Stomach (tissue), 9 donors: ENCODE results near the gene OTUD5. TPM values are rescaled to one million over a fixed set of nuclear protein-coding genes. Genes with fewer than 3 reads are reported as not detected.
"Not testable (repeated sequence)": the region's sequence is repeated elsewhere in the genome, so short reads cannot be mapped to it uniquely, and the experiment has no call there.

Source experiments
- DNase-seq, 2 donors: peaks; one replicate each; pipeline versions ENCODE4 v3.0.0 to v3.0.0-alpha.2; 2013 to 2019
- H3K27ac ChIP-seq, 5 donors: fragments of 200-600 bp in 4 of 5; sonication (generic) in 4 of 5; one replicate each; pipeline ENCODE4 v1.5.1; 2013 to 2019; ENCODE audit warnings: mild to moderate bottlenecking in 1 of 5, moderate library complexity in 1 of 5
- H3K27me3 ChIP-seq, 3 donors: fragments of 200-600 bp; sonication (generic); one replicate each; pipeline ENCODE4 v1.5.1; 2017 to 2019; ENCODE audit warnings: mixed run types in 1 of 3
- H3K36me3 ChIP-seq, 4 donors: fragments of 200-600 bp; sonication (generic); 1 replicate in 3 of 4; 2 replicates in 1 of 4; pipeline ENCODE4 v1.5.1; 2016 to 2019
- H3K4me1 ChIP-seq, 4 donors: fragments of 200-600 bp; sonication (generic); one replicate each; pipeline ENCODE4 v1.5.1; 2016 to 2019
- H3K4me3 ChIP-seq, 4 donors: fragments of 200-600 bp; sonication (generic) in 3 of 4; one replicate each; pipeline ENCODE4 v1.5.1; 2016 to 2019; ENCODE audit warnings: mild to moderate bottlenecking in 1 of 4
- H3K9me3 ChIP-seq, 4 donors: fragments of 200-600 bp; sonication (generic); one replicate each; pipeline ENCODE4 v1.5.1; 2016 to 2019
- EP300 ChIP-seq: sonication (generic); formaldehyde crosslinking; IDR thresholded peaks from one replicate; pipeline ENCODE4 v1.6.1; 2017; ENCODE audit warnings: antibody characterized with exemption
- POLR2A ChIP-seq, 4 donors: fragments of 450-650 bp; IDR thresholded peaks; one replicate each; pipeline ENCODE4 v1.6.1; 2016; ENCODE audit warnings: antibody characterized with exemption in 4 of 4, control low read depth in 2 of 4, mild to moderate bottlenecking in 1 of 4, moderate library complexity in 1 of 4
- POLR2AphosphoS5 ChIP-seq, 3 donors: sonication (generic); formaldehyde crosslinking; IDR thresholded peaks; one replicate each; pipeline ENCODE4 v1.6.1; 2016; ENCODE audit warnings: antibody characterized with exemption in 3 of 3
- WGBS, 5 donors: extraction: QIAGEN DNeasy Blood & Tissue Kit in 3 of 5; methylation state at CpG; one replicate each; pipeline versions ENCODE4 v1.1.5 to v1.1.7; 2013 to 2018; 5-methylcytosine and 5-hydroxymethylcytosine counted together
- intact Hi-C: fragments of 100-400 bp; cut with DNase I; formaldehyde crosslinking; loops from one replicate; pipeline ENCODE4 v1.15.1; 2023; ENCODE audit warnings: low total_unique reads
- polyA plus RNA-seq, 3 donors: library from polyadenylated mRNA; stranded (reverse); fragments of 200-250 nt; gene quantifications; one replicate each; pipeline ENCODE4 v1.2.3, GENCODE V29; 2013
- small RNA-seq, 4 donors: library from RNA; depleted of rRNA; stranded (forward); fragments of <200 nt; gene quantifications; one replicate each; pipeline ENCODE3, GENCODE V24; 2016
- total RNA-seq, 5 donors: library from RNA; depleted of rRNA; stranded (reverse); fragments of >200 nt; gene quantifications; one replicate each; pipeline versions ENCODE4 v1.1.0 to v1.2.3, GENCODE V29; 2014 to 2016
- TF ChIP-seq, protein P1 (sequence below), 7 experiments: fragments of 450-650 bp in 4 of 7; fragments of 200-600 bp in 3 of 7; sonication (generic) in 3 of 7; IDR thresholded peaks; one replicate each; pipeline ENCODE4 v1.5.1; 2016 to 2019; ENCODE audit warnings: antibody characterized with exemption in 7 of 7, control low read depth in 2 of 7, mild to moderate bottlenecking in 1 of 7
- donor health status: healthy with polysubstance abuse.
- donor health status: Bipolar disorder and iron deficiency.
- donor health status: healthy.

Gene OTUD5
- total and polyA plus RNA-seq, 8 donors = 16.1 to 163 (median 22.8) TPM

DNA sequence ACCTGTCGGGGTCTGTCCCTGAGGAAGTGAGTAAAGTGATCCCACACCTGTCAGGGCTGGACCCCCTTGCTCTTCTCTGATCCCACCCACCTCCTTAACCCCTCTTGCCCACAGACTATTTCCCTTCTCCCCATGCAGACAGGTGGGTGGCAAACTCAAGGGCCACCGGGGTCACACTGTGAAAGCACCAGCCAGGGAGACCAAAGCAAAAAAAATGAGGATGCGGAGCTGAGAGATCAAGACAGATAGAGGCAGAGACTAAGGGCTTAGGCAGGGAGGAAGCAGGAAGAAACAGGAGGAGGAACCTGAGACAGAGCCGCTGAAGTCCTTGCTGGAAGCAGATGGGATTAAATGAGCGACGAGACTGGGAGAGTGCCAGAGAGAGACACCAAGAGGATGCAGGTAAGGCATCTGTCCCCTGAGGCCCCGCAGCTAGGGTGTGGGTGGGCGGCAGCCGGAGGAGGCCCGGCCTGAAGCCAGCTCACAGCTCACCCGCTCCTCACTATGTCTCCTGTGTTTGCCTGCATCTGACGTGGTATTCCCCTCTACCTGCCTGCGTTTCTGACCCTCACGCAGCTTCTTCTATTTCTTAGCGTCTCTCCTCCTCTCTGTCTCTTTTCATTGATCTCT lies 67.0 kb downstream of the OTUD5 start:
- Histone ChIP-seq H3K27me3 (peaks cover 0 to 8% (median 0%) of the 10 kb centered on the region in 3 donors), H3K9me3 (no peaks in the 10 kb centered on the region), H3K27ac (peak overlapping the region in 4 of 5 donors; percentile 75 to 84 (median 80)), H3K4me3 (peak overlapping the region; percentile 55 to 69 (median 63)), H3K36me3 (peaks cover 0 to 23% (median 15%) of the 10 kb centered on the region in 4 donors), H3K4me1 (peaks cover 5 to 16% (median 10%) of the 10 kb centered on the region in 4 donors)
- intact Hi-C loops = no loop called here
- DNase-seq = peak in 1 of 2 donors; percentile 31
- 22 to 64% (median 38%) methylated on average over 8 to 15 of the region's 15 CpGs for WGBS, 5 donors
- no peak for TF ChIP-seq EP300
- TF ChIP-seq, protein P1, sequence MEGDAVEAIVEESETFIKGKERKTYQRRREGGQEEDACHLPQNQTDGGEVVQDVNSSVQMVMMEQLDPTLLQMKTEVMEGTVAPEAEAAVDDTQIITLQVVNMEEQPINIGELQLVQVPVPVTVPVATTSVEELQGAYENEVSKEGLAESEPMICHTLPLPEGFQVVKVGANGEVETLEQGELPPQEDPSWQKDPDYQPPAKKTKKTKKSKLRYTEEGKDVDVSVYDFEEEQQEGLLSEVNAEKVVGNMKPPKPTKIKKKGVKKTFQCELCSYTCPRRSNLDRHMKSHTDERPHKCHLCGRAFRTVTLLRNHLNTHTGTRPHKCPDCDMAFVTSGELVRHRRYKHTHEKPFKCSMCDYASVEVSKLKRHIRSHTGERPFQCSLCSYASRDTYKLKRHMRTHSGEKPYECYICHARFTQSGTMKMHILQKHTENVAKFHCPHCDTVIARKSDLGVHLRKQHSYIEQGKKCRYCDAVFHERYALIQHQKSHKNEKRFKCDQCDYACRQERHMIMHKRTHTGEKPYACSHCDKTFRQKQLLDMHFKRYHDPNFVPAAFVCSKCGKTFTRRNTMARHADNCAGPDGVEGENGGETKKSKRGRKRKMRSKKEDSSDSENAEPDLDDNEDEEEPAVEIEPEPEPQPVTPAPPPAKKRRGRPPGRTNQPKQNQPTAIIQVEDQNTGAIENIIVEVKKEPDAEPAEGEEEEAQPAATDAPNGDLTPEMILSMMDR (IDR thresholded peaks at IDR 0.05) = no peak
- TF ChIP-seq POLR2AphosphoS5 (IDR thresholded peaks at IDR 0.05) = no peak
- no peak for TF ChIP-seq POLR2A (IDR thresholded peaks at IDR 0.05)

DNA sequence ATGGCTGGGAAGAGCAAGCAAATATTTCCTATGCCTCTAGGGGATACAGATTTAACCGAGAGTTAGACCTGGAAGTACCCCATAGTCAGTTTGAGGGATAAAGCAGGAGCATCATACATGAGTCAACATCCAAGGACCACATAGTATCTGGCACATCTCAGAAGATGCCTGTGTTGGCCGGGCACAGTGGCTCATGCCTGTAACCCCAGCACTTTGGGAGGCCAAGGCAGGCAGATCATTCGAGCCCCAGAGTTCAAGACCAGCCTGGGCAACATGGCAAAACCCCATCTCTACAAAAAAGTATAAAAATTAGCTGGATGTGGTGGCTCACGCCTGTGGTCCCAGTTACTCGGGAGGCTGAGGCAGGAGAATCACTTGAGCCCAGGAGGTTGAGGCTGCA lies 70.8 kb downstream of the OTUD5 start:
- intact Hi-C loops, H3K27ac ChIP-seq, DNase-seq, H3K27me3 ChIP-seq, H3K9me3 ChIP-seq, H3K36me3 ChIP-seq, H3K4me1 ChIP-seq, H3K4me3 ChIP-seq: not testable (repeated sequence)
- WGBS, 5 donors = 67 to 94% (median 78%) methylated on average over 2 to 5 of the region's 5 CpGs

DNA sequence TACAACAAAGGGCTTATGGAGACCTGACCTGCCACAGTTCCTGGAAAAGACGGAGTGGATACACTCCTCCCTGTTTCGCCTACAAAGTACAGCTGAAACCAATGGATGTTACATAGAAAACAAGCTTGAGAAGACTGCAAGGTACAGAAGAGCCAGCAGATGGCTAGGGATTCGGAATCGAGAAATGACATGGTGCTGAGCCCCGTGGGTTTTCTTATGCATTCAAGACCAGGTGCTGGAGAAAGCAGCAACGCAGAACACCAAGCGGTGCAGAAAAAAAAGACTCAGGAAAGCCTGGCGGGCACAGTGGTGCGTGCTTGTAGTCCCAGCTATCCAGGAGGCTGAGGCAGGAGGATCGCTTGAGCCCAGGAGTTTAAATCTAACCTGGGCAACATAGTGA lies 73.7 kb downstream of the OTUD5 start:
- no peaks in the 10 kb centered on the region for H3K4me1 ChIP-seq
- DNase-seq = no peak
- 62 to 79% (median 67%) methylated on average over 6 to 10 of the region's 10 CpGs for WGBS, 5 donors
- H3K4me3 ChIP-seq = no peak overlapping the region
- H3K9me3 ChIP-seq = no peaks in the 10 kb centered on the region
- H3K36me3 ChIP-seq = no peaks in the 10 kb centered on the region
- H3K27me3 ChIP-seq = no peaks in the 10 kb centered on the region
- intact Hi-C loops = no loop called here
- TF ChIP-seq POLR2A (IDR thresholded peaks at IDR 0.05) (no peak), POLR2AphosphoS5 (IDR thresholded peaks at IDR 0.05) (no peak), EP300 (no peak)
- TF ChIP-seq, protein P1 (IDR thresholded peaks at IDR 0.05) = no peak
- no peak overlapping the region for H3K27ac ChIP-seq

DNA sequence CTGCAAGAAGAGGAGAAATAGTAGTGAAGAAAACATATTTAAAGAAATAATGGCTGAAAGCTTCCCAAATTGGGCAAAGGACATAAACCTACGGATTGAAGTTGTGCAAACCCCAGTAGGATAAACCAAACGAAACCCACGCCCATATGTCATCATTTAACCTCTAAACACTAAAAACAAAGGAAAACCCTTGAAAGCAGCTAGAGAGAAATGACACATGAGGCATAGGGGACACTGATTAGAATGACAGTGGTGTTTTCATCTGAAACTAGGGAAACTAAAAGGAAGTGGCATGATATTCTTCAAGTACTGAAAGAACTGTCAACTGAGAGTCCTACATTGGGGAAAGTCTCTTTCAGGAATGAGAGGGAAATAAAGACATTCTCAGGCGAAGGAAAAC lies 80.5 kb downstream of the OTUD5 start:
- H3K27me3 ChIP-seq, H3K36me3 ChIP-seq, intact Hi-C loops, H3K9me3 ChIP-seq, H3K27ac ChIP-seq, H3K4me1 ChIP-seq, DNase-seq, H3K4me3 ChIP-seq: not testable (repeated sequence)
- WGBS, 5 donors = 46 to 68% (median 53%) methylated on average over 3 to 4 of the region's 4 CpGs

Small RNA genes lying within 50 kb of the gene (small RNA-seq; reads per million reads assigned to genes)
- gene RNU6-722P = 0 reads per million in 4 donors

Other genes with a start within 250 kb of the OTUD5 start
- gene GLOD5, start 195.9 kb downstream of the OTUD5 start, total RNA-seq = not detected
- gene GLOD5, start 195.9 kb downstream of the OTUD5 start, polyA plus RNA-seq = 1 to 10 TPM; 1.7 to 2.1 (median 1.7) TPM
- 1 to 10 TPM in 1 of 5 donors, not detected in 4; 9.4 TPM for gene GATA1, start 171.0 kb downstream of the OTUD5 start, total RNA-seq
- gene GATA1, start 171.0 kb downstream of the OTUD5 start, polyA plus RNA-seq = under 1 TPM in 1 of 3 donors, not detected in 2; 0.37 TPM
- 100 to 1,000 TPM in 3 of 5 donors, 10 to 100 TPM in 2; 41.0 to 356 (median 104) TPM for gene HDAC6, start 155.5 kb downstream of the OTUD5 start, total RNA-seq
- gene HDAC6, start 155.5 kb downstream of the OTUD5 start, polyA plus RNA-seq = 10 to 100 TPM; 20.9 to 70.9 (median 31.6) TPM
- gene ERAS, start 131.1 kb downstream of the OTUD5 start, total RNA-seq = not detected
- gene ERAS, start 131.1 kb downstream of the OTUD5 start, polyA plus RNA-seq = not detected
- gene PCSK1N, start 122.0 kb downstream of the OTUD5 start, total RNA-seq = 10 to 100 TPM in 2 of 5 donors, 1 to 10 TPM in 3; 1.3 to 46.6 (median 7.0) TPM
- gene PCSK1N, start 122.0 kb downstream of the OTUD5 start, polyA plus RNA-seq = 10 to 100 TPM; 12.4 to 15.3 (median 13.1) TPM
- 10 to 100 TPM in 3 of 5 donors, 1 to 10 TPM in 2; 2.9 to 24.1 (median 14.3) TPM for gene TIMM17B, start 59.8 kb downstream of the OTUD5 start, total RNA-seq
- 10 to 100 TPM; 43.4 to 77.2 (median 50.8) TPM for gene TIMM17B, start 59.8 kb downstream of the OTUD5 start, polyA plus RNA-seq
- 100 to 1,000 TPM in 1 of 5 donors, 10 to 100 TPM in 3, 1 to 10 TPM in 1; 4.7 to 148 (median 58.9) TPM for gene PQBP1, start 59.7 kb downstream of the OTUD5 start, total RNA-seq
- 100 to 1,000 TPM; 106 to 133 (median 118) TPM for gene PQBP1, start 59.7 kb downstream of the OTUD5 start, polyA plus RNA-seq
- gene SLC35A2, start 46.0 kb downstream of the OTUD5 start, total RNA-seq = 10 to 100 TPM in 3 of 5 donors, 1 to 10 TPM in 1, not detected in 1; 4.3 to 25.4 (median 14.5) TPM
- gene SLC35A2, start 46.0 kb downstream of the OTUD5 start, polyA plus RNA-seq = 10 to 100 TPM in 1 of 3 donors, 1 to 10 TPM in 2; 6.9 to 12.3 (median 10.0) TPM
- 10 to 100 TPM in 2 of 5 donors, 1 to 10 TPM in 3; 1.2 to 33.2 (median 9.6) TPM for gene PIM2, start 38.6 kb downstream of the OTUD5 start, total RNA-seq
- gene PIM2, start 38.6 kb downstream of the OTUD5 start, polyA plus RNA-seq = 10 to 100 TPM in 2 of 3 donors, 1 to 10 TPM in 1; 7.3 to 12.7 (median 10.3) TPM
- gene KCND1, start 14.2 kb upstream of the OTUD5 start, total RNA-seq = 1 to 10 TPM in 1 of 5 donors, under 1 TPM in 1, not detected in 3; 0.45 to 2.4 TPM
- gene KCND1, start 14.2 kb upstream of the OTUD5 start, polyA plus RNA-seq = under 1 TPM; 0.15 to 0.68 (median 0.19) TPM
- 100 to 1,000 TPM in 1 of 5 donors, 10 to 100 TPM in 4; 30.7 to 127 (median 58.9) TPM for gene GRIPAP1, start 44.7 kb upstream of the OTUD5 start, total RNA-seq
- gene GRIPAP1, start 44.7 kb upstream of the OTUD5 start, polyA plus RNA-seq = 10 to 100 TPM; 15.6 to 21.0 (median 16.3) TPM
- 10 to 100 TPM; 13.0 to 42.2 (median 35.3) TPM for gene TFE3, start 85.8 kb upstream of the OTUD5 start, total RNA-seq
- gene TFE3, start 85.8 kb upstream of the OTUD5 start, polyA plus RNA-seq = 10 to 100 TPM; 21.5 to 28.1 (median 27.0) TPM
- gene CCDC120, start 101.4 kb upstream of the OTUD5 start, total RNA-seq = 10 to 100 TPM in 2 of 5 donors, 1 to 10 TPM in 3; 2.3 to 25.4 (median 6.1) TPM
- gene CCDC120, start 101.4 kb upstream of the OTUD5 start, polyA plus RNA-seq = 1 to 10 TPM; 3.8 to 7.3 (median 4.0) TPM
- gene PRAF2, start 116.4 kb upstream of the OTUD5 start, total RNA-seq = 10 to 100 TPM in 1 of 5 donors, 1 to 10 TPM in 2, not detected in 2; 5.0 to 37.1 (median 5.9) TPM
- gene PRAF2, start 116.4 kb upstream of the OTUD5 start, polyA plus RNA-seq = 10 to 100 TPM in 2 of 3 donors, 1 to 10 TPM in 1; 9.3 to 16.6 (median 10.3) TPM
- 100 to 1,000 TPM in 2 of 5 donors, 10 to 100 TPM in 3; 12.2 to 209 (median 90.9) TPM for gene WDR45, start 122.3 kb upstream of the OTUD5 start, total RNA-seq
- 100 to 1,000 TPM in 1 of 3 donors, 10 to 100 TPM in 2; 69.0 to 102 (median 75.3) TPM for gene WDR45, start 122.3 kb upstream of the OTUD5 start, polyA plus RNA-seq
- gene GPKOW, start 166.1 kb upstream of the OTUD5 start, total RNA-seq = 10 to 100 TPM in 2 of 5 donors, 1 to 10 TPM in 3; 6.4 to 19.1 (median 8.2) TPM
- 10 to 100 TPM; 14.1 to 18.2 (median 14.7) TPM for gene GPKOW, start 166.1 kb upstream of the OTUD5 start, polyA plus RNA-seq
- 10 to 100 TPM in 3 of 5 donors, 1 to 10 TPM in 2; 4.7 to 43.2 (median 10.3) TPM for gene MAGIX, start 205.2 kb upstream of the OTUD5 start, total RNA-seq
- 10 to 100 TPM; 18.9 to 41.1 (median 35.0) TPM for gene MAGIX, start 205.2 kb upstream of the OTUD5 start, polyA plus RNA-seq
- gene PLP2, start 214.3 kb upstream of the OTUD5 start, total RNA-seq = 100 to 1,000 TPM in 1 of 5 donors, 10 to 100 TPM in 4; 14.0 to 155 (median 52.2) TPM
- 100 to 1,000 TPM in 1 of 3 donors, 10 to 100 TPM in 2; 55.0 to 323 (median 94.4) TPM for gene PLP2, start 214.3 kb upstream of the OTUD5 start, polyA plus RNA-seq
- 10 to 100 TPM in 3 of 5 donors, 1 to 10 TPM in 2; 3.7 to 65.1 (median 16.9) TPM for gene PRICKLE3, start 228.8 kb upstream of the OTUD5 start, total RNA-seq
- gene PRICKLE3, start 228.8 kb upstream of the OTUD5 start, polyA plus RNA-seq = 1 to 10 TPM; 6.3 to 7.1 (median 6.5) TPM
- gene SYP, start 242.6 kb upstream of the OTUD5 start, total RNA-seq = 100 to 1,000 TPM in 1 of 5 donors, 1 to 10 TPM in 2, under 1 TPM in 1, not detected in 1; 0.89 to 211 (median 3.3) TPM
- 1 to 10 TPM in 2 of 3 donors, under 1 TPM in 1; 0.92 to 5.0 (median 3.9) TPM for gene SYP, start 242.6 kb upstream of the OTUD5 start, polyA plus RNA-seq